ENCODE results near the gene NR4A2.

NR4A2 gene

GRCh38 chr2:156332534-156333273 is at the start of gene NR4A2:
NR4A2 (minus strand) TSS chr2:156332721; CDS start chr2:156330186, 2,535 bp downstream.
- DNase-seq (ENCODE audit: low read depth): peak; percentile 82

DNA sequence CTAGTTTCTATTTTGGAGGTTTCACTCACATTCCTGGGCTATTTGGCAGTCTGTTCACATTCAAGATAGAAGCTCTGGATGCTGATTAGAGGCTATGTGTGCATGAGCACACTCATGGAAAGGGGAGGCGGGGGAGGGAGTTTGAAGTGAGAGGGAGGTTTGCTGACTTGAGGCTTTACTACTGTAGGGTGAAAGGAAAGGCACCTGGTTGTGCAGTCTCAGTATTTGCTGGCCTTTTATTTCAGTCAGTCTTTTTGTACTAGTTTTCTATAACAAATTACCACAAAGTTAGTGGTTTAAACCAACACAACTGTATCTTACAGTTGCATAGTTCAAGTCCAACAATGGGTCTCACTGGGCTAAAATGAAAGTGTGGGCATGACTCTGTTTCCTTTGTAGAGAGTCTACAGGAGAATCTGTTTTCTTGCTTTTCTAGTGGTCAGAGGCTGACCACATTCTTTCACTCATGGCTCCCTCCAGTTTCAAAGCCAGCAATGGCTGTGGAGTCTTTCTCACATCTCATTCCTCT is 47.7 kb upstream of the NR4A2 start:
- no peak for DNase-seq (ENCODE audit: low read depth)

DNA sequence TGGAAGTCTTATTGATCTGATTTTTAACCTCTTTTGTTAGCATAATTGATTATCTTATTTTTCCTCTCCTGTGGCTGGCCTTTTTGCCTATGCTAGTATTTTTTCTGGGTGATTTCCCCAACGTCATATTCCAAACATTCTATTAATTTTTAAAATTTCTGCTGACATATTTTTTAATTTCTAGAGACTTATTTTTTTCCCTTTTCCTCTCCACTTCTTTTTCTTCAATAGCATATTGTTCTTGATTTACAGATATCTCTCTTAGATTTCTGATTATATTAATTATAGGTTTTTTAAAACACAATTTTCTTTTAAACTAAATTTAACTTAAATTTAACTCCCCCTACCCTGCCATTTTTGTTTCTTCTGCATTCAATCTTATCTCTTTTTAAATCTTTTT is 47.2 kb upstream of the NR4A2 start:
- no peak for DNase-seq (ENCODE audit: low read depth)

- DNase-seq (ENCODE audit: low read depth): no peak
Observed at GRCh38 chr2:156379071-156379470, 46.5 kb upstream of the NR4A2 start.

DNA sequence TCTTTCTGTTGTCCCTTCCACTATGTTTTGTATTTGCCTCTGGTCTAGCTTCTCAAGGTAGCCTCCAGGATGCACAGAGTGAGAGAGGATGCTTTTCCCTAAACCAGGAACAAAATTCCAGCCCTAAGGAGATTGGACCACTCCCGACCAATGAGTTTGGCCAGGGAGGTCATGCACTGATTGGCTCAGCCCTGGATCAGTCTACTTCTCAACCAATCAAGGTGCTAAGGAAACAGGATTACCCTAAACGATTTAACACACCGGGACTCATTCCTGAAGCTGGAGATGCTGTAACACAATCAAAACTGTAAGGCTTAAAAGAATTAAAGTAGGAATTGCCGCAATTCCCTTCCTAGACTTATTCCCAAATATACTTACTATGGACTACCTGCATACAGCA is 34.2 kb upstream of the NR4A2 start:
- no peak for DNase-seq (ENCODE audit: low read depth)

- no peak for DNase-seq (ENCODE audit: low read depth)
Observed at GRCh38 chr2:156363141-156363540, 30.6 kb upstream of the NR4A2 start.

- no peak for DNase-seq (ENCODE audit: low read depth)
Observed at GRCh38 chr2:156356014-156356754, 23.7 kb upstream of the NR4A2 start.

GRCh38 chr2:156352911-156353310 is 20.4 kb upstream of the NR4A2 start:
- no peak for DNase-seq (ENCODE audit: low read depth)

- DNase-seq (ENCODE audit: low read depth): no peak
Observed at GRCh38 chr2:156350374-156351142, 18.0 kb upstream of the NR4A2 start.

DNA sequence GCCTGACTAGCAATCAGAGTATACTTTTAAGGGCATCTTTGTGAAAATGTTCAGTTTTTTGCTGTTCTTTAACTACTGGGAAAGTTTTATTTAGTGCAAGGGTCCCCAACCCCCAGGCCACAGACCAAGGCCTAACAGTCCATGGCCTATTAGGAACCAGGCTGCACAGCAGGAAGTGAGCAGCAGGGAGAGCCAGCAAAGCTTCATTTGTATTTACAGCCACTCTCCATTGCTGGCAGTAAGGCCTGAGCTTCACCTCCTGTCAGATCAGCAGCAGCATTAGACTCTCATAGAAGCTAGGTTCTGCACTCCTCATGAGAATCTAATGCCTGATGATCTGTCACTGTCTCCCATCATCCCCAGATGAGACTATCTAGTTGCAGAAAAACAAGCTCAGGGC is 17.1 kb upstream of the NR4A2 start:
- DNase-seq (ENCODE audit: low read depth): no peak

DNA sequence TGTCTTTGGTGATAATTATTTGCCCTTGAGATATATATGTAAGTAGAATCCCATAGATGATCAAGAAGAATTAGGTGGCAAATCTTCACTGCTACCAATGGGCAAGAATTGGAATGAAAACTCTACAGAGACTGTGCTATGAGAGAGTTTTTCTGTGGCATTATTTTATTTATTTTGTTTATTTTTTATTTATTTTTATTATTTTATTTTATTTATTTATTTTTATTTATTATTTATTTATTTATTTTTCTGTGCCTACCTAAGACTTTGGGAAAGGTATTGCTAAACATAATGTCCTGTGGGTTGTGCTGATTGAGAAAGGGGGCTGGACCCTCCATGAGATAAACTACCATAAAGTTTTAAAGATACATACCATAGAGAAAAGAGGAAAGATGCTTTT is 16.6 kb upstream of the NR4A2 start:
- DNase-seq (ENCODE audit: low read depth): no peak

- DNase-seq (ENCODE audit: low read depth): no peak
Observed at GRCh38 chr2:156347431-156347830, 14.9 kb upstream of the NR4A2 start.

DNA sequence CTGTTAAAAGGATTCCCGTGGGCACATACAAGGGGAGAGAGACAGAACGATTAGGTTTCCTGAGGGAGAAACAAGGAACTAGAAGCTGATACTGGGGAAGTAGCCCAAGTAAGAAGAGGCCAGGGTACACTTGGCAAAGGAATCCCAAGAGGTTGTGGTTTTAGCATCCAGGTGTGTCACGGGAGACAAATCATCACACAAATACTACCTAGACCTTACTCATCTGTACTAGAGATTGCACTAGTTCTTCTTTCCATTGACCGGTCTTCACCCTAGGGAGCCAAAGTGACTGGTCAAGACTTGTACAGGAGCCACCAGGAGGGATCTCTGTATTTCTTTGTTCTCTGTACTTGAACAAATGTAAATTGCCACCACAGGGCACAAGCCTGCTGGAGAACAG is 14.2 kb upstream of the NR4A2 start:
- DNase-seq (ENCODE audit: low read depth): no peak

- DNase-seq (ENCODE audit: low read depth): no peak
Observed at GRCh38 chr2:156345582-156345981, 13.1 kb upstream of the NR4A2 start.

DNA sequence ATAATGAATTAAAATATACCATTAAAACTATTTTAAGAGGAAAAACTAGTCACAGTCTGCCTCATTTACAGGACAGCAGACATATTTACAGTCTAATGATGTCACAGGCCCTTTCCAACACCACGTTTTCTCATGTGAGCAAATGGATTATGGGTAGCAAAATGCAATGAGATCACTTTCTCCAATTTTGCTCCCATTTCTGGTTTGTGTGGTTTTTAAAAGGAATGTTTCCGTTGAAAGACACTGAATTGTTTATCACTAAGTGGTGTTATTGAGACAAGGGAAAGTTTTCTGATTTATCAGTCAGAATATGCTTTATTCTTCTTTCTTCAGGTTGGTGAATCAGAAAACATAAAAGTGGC is 11.4 kb upstream of the NR4A2 start:
- DNase-seq (ENCODE audit: low read depth): no peak

GRCh38 chr2:156343096-156343939 is 10.8 kb upstream of the NR4A2 start:
- DNase-seq (ENCODE audit: low read depth): no peak

DNA sequence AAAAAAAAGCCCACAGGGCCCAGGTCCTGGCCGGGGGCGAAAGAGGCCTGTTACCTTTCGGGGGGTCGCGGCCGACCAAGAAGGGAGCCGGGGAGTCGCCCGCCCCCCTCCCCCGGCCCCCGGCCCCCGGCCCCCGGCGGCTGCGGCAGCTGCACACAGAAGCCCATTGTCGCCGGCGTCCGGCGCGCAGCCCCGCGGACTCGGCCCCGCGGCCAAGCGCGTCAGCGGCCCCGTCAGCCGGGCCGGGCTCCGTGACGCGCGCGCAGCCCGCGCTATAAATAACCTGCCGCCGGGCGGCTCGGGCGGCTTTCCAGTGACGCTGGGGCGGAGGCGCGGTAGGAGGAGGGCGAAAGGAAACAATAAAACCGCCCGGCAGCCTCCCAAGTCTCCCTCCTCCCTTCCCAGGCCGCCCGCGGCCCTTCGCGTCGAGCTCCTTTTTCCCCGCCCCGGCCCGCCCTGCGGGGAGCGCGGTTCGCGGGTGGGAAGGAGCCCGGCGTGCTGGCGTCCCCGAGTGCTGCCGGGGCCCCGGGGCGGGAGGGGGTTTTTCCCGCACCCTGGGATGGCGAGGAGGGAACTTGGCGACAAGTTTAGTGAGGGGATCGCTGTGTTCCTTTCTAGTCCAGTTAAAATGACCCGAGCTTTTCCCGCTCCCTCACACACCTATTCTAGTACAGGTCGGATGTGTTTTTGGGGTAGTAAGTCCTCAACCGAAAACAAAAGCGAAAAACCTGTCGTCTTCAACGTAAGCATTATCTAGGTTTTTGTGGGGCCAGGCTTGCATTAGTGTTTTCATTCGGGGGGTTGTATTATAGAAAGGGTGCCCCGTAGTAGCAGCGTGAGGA is 10.0 kb upstream of the NR4A2 start:
- DNase-seq (ENCODE audit: low read depth): peak; percentile 79

DNA sequence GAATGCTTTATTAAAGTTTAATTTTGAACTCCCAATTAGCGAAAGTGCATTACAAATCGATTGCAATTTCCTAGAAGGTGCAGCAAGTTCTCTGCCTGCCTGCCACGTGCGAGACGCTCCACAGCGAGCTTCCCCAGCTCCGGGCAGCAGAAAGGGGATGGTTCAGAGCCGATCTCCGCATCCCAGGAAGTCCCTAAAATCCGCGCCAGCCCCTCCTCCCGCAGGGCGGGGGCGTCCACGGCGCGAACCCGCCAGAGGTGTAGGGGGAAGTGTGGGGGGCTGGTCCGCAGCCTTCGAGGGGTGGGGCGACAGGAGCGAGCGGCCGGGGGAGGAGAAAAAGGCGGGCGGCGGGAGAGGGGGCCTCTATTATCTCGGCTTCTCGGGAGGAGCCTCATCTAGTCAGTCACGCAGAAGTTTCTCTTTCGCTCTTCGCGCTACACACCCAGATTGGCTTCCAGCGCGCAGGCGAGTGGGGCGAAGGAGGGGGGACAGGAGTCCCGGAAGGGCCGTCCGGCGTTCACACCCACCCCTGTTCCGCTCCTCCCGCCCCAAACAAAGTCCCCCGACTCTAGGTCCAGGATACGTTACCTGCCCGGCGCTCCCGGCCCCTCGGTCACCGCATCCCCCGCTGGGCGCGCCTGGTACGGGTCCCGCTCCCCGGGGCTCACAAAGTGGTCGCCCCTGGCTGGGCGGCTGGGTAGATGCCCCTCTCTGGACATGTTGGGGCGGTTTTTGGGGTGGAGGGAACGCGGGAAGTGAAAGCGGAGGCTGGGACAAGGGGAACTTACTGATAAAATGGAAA is 9.1 kb upstream of the NR4A2 start:
- DNase-seq (ENCODE audit: low read depth): peak; percentile 73

DNA sequence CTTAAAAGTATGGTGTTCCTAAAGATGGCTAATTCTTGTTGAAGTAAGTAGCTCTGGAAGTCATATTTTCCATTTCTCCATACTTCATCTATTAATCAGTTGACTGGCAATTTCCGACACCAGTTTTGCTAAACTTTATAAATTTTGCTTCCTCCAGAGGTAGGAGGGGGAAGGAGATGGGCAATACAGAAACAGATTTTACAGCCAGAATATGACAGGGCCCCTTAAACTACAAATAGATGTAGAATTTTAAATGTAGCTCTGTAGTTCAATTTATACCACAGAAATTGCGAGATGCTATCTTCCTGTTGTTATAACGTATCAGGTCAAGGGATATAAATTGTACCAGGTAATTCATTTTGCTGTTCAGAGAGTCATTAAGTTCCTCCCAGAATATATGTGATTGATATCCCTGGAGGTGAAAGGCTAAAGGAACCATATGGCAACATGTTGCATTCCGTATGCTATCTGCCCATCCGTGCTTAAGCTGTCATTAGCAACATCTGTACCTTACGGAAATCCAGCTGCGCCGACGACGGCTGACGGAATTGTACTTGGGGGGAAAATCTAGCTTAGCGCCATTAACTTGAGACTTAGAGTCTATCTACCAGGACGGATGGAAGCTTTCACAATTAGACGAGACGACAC is 8.4 kb upstream of the NR4A2 start:
- DNase-seq (ENCODE audit: low read depth): peak; percentile 7

Data from activated T-helper 1 cell treated with Interleukin-2 at 50 U/mL for 16 hours (primary cell).